AML-193 (cell line): ENCODE results near the gene ZHX3.

Experiments used
- DNase-seq, 2 experiments: peaks; one replicate each; lab custom pipeline; 2025; lab: John Stamatoyannopoulos, UW

Gene ZHX3

GRCh38 chr20:41172296-41173140 lies 145.0 kb downstream of the ZHX3 start:
- DNase-seq = no peak

DNA sequence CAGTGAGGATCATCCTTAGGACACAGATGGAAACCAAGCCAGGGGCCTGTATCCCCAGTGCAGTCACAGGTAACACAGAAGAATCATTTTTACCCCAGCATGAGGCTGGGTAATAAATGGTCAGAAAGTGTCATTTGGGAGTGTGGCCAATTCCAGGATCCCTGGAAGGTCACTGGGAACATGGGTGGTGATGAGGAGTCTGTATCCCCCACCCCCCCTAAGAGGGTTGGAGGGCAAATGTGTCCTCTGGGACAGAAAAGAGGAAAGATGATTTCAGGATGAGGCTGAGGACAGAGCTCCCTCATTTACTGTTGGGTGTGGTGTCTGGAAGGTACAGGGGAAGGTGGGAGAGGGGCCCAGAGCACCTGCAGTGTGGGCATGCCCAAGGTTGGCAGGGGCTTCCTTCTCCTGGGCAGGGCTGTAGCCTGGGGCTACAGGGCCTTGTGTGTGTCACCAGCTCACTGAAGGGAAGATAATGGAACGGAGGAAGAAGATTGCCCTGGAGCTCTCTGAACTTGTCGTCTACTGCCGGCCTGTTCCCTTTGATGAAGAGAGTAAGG lies 145.7 kb downstream of the ZHX3 start:
- no peak for DNase-seq

DNA sequence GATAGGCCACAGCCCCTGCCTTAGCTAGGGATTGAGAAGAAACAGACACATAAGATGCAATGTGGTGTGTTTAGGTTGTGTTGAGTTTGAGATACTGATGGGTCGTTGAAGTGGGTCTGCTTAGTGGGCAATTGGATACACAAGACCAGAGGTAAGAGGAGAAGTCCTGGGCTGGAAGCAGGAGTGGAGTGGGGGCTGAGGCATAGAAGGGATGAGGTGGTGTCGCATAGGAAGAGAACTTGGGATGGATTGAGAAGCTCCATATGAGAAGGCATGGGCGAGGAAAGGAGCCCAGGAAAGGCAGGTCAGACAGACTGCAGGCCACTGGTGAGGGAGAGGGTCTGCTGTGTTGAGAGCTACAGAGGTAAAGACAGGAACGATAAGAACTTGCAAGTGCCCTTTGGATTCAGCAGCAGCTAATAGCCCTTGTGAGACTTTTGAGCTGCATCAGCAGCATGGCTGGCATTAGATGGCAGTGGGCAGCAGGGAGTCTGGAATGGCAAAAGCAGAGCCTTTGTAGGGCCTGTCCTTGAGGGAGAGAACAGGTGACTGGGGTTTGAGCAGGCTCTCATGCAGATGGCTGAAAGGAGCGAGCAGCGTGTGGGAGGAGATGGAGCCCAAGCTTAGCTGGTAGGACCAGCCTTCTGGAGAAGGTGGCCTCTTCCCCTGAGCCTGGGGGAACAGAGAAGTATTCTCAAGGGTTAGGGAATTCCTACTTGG lies 147.0 kb downstream of the ZHX3 start:
- no peak for DNase-seq

DNA sequence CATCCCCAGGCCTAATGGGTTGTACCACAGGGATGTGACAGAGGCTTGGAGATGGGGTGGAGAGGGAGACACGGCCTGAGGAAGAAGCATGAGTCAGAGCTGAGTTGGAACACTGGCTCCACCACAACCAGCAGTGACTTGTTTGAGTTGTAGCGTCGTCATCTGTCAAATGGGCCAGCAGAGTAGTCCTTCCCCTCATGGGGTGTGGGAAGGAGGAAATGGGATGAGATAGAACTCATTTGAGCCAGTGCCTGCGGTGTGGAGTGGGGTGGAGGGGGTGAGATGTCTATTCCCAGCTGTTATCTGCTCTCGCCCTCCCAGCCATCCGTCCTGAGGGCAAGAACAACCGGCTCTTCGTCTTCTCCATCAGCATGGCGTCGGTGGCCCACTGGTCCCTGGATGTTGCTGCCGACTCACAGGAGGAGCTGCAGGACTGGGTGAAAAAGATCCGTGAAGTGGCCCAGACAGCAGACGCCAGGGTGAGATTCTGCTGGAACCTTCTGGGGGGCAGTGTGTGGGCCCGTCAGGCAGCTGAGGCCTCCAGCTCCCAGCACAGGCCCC lies 147.7 kb downstream of the ZHX3 start:
- DNase-seq = no peak

GRCh38 chr20:41169162-41169690 lies 148.3 kb downstream of the ZHX3 start:
- no peak for DNase-seq

DNA sequence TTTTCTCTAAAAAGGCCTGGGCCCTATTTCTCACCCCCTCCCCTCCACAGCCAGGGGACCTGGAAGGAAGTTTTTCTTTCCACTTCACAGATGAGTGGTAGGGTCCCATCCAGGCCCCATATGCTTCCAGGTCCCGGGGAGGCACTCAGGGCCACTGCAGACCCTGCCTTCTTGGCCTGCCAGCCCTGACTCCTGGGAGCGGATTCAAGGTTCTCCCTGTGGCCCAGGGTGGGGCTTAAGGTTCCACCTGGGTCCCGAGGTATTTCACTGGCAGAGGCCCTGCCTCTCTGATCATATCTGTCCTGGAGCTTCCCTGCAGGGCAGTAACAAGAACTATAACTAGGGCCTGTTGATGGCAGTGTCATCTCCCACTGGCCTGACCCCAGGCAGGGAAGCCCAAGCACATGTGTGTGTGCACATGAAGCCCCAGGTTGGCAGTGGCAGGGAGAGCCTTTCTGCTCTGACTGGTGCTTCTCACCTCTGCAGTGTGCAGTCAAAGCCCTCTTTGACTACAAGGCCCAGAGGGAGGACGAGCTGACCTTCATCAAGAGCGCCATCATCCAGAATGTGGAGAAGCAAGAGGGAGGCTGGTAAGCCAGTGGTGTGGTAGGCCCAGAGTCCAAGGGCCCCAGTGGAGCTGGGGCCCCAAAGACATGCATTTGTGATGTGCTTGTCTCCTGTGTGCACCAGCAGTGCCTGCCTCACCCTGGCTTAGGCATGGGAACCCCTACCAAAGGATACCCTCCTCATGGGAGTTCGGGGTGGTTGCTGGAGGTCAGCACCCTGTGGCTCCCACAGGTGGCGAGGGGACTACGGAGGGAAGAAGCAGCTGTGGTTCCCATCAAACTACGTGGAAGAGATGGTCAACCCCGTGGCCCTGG lies 149.0 kb downstream of the ZHX3 start:
- no peak for DNase-seq

DNA sequence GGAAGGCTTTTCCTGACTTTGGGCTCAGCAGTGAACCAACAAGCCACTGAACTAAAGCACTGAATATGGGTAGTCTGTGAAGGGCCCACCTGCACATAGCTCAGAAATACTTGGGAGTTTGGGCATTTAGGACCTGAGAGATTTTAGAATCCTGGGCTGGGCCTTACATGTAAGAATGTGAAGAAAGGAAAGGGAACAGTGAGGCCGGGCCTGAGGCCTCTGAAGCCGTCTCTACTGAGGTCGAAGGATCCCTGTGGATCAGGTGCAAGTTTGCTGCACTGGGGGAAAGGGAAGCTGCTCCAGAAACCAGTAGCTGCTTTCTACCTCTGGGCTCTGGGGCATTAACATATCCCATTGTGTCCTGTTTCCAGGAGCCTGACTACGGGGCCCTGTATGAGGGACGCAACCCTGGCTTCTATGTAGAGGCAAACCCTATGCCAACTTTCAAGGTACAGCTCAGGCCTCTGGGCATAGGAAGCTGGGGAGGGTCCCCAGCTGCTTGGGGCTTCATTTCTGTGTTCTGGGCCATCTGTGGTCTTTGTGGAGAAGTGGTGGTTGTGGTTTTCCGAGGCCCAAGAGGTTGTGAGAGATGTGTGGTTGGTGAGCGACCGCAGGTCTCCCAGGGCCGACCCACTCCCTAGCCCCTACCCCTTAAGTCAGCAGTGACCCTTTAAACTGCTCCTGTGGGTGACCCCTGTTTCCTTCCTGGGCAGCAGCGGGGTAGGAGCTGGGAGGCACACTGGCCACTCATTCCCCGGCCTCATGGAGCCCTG lies 149.9 kb downstream of the ZHX3 start:
- DNase-seq = no peak

DNA sequence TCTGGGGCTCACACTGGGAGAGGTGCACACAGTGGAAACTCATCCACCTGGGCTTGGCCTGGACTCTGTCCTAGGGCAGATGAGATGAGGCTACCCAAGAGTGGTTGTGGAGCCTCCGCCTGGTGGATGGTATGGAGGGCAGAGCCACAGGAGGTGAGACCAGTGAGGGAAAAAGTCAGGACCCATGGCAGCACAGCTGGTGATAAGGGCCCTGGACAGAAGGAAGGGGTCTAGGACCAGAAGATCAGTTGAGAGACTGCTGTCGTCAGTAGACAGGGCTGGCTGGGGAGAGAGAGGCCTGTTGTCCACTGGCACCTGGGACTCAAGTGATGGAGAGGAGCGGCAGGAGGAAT lies 150.4 kb downstream of the ZHX3 start:
- no peak for DNase-seq

DNA sequence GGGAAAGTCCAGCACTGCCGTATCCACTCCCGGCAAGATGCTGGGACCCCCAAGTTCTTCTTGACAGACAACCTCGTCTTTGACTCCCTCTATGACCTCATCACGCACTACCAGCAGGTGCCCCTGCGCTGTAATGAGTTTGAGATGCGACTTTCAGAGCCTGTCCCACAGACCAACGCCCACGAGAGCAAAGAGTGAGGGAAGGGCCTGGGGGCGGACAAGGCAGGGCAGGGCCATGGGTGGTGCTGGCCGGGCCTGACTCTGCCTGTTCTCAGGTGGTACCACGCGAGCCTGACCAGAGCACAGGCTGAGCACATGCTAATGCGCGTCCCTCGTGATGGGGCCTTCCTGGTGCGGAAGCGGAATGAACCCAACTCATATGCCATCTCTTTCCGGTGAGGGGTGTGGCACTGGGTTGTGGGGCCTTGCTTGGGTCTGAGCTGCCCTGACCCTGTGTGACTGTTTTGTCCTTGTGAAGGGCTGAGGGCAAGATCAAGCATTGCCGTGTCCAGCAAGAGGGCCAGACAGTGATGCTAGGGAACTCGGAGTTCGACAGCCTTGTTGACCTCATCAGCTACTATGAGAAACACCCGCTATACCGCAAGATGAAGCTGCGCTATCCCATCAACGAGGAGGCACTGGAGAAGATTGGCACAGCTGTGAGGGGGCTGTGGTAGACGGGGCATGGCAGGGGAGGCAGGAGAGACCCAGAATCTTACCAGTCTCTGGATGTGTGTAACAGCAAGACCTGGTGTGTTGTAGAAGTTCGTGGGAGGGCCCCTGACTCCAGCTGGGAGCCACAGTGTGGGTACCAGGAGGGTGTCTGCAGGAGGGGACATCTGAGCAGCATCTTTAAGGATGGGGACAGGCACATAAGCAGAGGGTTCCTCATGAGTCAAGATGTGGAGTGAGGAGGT lies 151.1 kb downstream of the ZHX3 start:
- DNase-seq = no peak

GRCh38 chr20:41165001-41165882 lies 152.3 kb downstream of the ZHX3 start:
- DNase-seq = no peak

DNA sequence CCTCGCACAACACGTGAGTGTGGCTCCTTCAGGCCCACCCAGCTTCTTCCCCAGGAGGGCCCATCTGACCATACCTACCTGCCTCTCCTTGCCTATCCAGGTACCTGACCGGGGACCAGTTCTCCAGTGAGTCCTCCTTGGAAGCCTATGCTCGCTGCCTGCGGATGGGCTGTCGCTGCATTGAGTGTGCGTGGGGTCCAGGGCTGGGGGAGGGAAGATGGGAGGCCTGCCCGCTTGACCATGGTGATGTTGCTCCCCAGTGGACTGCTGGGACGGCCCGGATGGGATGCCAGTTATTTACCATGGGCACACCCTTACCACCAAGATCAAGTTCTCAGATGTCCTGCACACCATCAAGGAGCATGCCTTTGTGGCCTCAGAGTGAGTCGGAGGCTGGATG lies 153.7 kb downstream of the ZHX3 start:
- DNase-seq = no peak

GRCh38 chr20:41162396-41162795 lies 155.1 kb downstream of the ZHX3 start:
- no peak for DNase-seq

- DNase-seq = no peak
These were observed 155.6 kb downstream of the ZHX3 start for GRCh38 chr20:41161886-41162285.

- DNase-seq = no peak
These were observed 156.8 kb downstream of the ZHX3 start for GRCh38 chr20:41160686-41161085.

DNA sequence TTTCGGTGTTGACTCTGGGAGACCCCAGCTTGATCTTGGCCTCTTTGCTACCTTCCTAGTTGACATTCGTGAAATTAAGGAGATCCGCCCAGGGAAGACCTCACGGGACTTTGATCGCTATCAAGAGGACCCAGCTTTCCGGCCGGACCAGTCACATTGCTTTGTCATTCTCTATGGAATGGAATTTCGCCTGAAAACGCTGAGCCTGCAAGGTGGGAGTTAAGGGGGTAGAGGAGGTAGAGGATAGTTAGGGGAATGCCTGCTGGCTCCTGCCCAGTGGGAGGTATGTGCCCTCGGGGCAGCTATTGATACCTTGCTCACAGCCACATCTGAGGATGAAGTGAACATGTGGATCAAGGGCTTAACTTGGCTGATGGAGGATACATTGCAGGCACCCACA lies 158.0 kb downstream of the ZHX3 start:
- no peak for DNase-seq

DNA sequence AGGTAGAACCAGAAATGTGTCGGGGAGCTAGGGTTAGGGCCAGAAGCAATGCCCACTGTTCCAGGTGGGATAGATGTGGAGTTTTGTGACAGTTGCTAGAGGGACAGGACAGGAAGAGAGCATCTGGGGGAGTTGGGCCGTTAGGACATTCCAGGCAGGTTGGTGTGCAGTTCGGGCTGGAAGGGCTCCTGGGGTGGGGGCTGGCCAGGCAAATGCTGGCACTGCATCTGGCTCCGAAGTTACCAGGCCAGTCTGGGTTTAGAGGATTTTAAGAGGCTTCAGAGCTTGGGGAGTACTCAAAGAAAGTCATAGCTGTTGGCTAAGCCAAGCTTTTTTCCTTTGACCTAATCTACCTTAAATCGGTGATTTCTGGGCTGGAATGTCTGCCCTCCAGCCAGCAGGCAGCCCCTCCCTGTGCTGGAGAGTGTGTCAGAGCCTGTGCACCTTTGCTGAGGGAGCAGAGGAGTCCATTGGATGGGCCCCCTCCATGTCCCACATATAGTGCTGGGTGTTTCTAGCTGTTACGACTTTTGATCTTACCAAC lies 159.4 kb downstream of the ZHX3 start:
- DNase-seq = no peak

DNA sequence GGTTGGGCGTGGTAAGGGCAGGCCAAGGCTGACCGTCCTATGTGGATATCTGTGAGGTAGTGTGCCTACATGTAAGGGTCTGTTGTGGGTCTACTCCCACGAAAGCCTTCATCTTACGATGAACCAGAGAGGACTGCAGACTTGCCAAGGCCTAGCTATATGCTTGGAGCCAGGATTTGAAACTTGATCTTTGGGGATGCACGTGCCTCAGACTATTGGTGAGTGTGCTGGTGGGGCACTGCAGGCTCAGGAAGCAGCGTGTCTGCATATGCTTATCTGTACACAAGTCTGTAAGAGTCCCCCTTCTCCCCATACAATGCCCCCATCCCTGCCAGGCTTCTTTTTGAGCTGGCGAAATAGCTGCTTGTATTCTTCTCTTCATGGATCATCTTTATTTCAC lies 162.3 kb downstream of the ZHX3 start:
- no peak for DNase-seq

- no peak for DNase-seq
These were observed 162.9 kb downstream of the ZHX3 start for GRCh38 chr20:41154436-41155176.
